OCI-LY7 (cell line): ENCODE measurements around the gene CTSO. TPM values are rescaled to one million over a fixed set of nuclear protein-coding genes. Genes with fewer than 3 reads are reported as not detected.

ENCODE experiments used
- BruUV-seq: library from RNA; stranded (reverse); fragments of 400-500 nt; replicated peaks from 2 replicates; lab custom pipeline; 2021; lab: Mats Ljungman, UMichigan
- CTCF ChIA-PET: fragments of 300-600 bp; sonication (Branson Sonifier 250); formaldehyde crosslinking; loops from one replicate; lab custom pipeline; 2022; ENCODE audit warnings: antibody characterized with exemption; ENCODE audit not compliant: unreplicated experiment; lab: Charles Lee
- POLR2A ChIA-PET: fragments of 300-600 bp; sonication (Branson Sonifier 250); formaldehyde crosslinking; loops from one replicate; lab custom pipeline; 2022; ENCODE audit warnings: antibody characterized with exemption; lab: Charles Lee
- DNase-seq: peaks from one replicate; pipeline ENCODE4 v3.0.0-alpha.2; 2015; ENCODE audit warnings: low spot score
- H2AFZ ChIP-seq: fragments of 200-600 bp; sonication (generic), shearing (Covaris generic); 2 replicates; pipeline ENCODE4 v1.6.1; 2014; ENCODE audit warnings: mild to moderate bottlenecking, antibody characterized with exemption, low read length, moderate library complexity
- H3K27ac ChIP-seq: fragments of 200-600 bp; sonication (generic); 2 replicates; pipeline ENCODE4 v1.5.1; 2014; ENCODE audit warnings: mixed run types, low read depth, mild to moderate bottlenecking, moderate library complexity, low read length, inconsistent platforms; ENCODE audit not compliant: poor library complexity, severe bottlenecking
- H3K36me3 ChIP-seq: fragments of 200-600 bp; sonication (generic); 2 replicates; pipeline ENCODE4 v1.6.1; 2014; ENCODE audit warnings: mild to moderate bottlenecking, antibody characterized with exemption, low read length, moderate library complexity, mixed read lengths; ENCODE audit not compliant: insufficient read depth
- H3K4me1 ChIP-seq: fragments of 200-600 bp; sonication (generic); 2 replicates; pipeline ENCODE4 v1.5.1; 2014; ENCODE audit warnings: mild to moderate bottlenecking, low read length; ENCODE audit not compliant: insufficient read depth, poor library complexity, severe bottlenecking
- H3K4me2 ChIP-seq: fragments of 200-600 bp; sonication (generic); 2 replicates; pipeline ENCODE4 v1.6.1; 2014; ENCODE audit warnings: mild to moderate bottlenecking, low read length
- H3K4me3 ChIP-seq: fragments of 200-600 bp; sonication (generic); 2 replicates; pipeline ENCODE4 v1.5.1; 2014; ENCODE audit warnings: mild to moderate bottlenecking, low read depth, low read length; ENCODE audit not compliant: poor library complexity, severe bottlenecking
- H3K79me2 ChIP-seq: fragments of 200-600 bp; sonication (generic); 2 replicates; pipeline ENCODE4 v1.6.1; 2016; ENCODE audit warnings: low read depth, mild to moderate bottlenecking, low read length, moderate library complexity, mixed read lengths; ENCODE audit not compliant: insufficient read depth
- H3K9me2 ChIP-seq: fragments of 200-600 bp; sonication (generic); 2 replicates; pipeline ENCODE4 v1.6.1; 2016; ENCODE audit warnings: mild to moderate bottlenecking, low read length, mixed read lengths; ENCODE audit not compliant: insufficient read depth
- H3K9me3 ChIP-seq: fragments of 200-600 bp; sonication (generic); 2 replicates; pipeline ENCODE4 v1.6.1; 2014; ENCODE audit warnings: mild to moderate bottlenecking, mixed run types, low read length, mixed read lengths
- H4K20me1 ChIP-seq: fragments of 200-600 bp; sonication (generic); 2 replicates; pipeline ENCODE4 v1.6.1; 2014; ENCODE audit warnings: mild to moderate bottlenecking, antibody characterized with exemption, low read length, moderate library complexity, mixed read lengths; ENCODE audit not compliant: insufficient read depth
- CTCF ChIP-seq: fragments of 200-600 bp; sonication (generic); conservative IDR thresholded peaks from 2 replicates; pipeline ENCODE4 v1.5.1; 2014; ENCODE audit warnings: mild to moderate bottlenecking, antibody characterized with exemption, low read length, moderate library complexity, mixed read lengths
- EZH2phosphoT487 ChIP-seq: fragments of 200-600 bp; sonication (generic); IDR thresholded peaks from 2 replicates; pipeline ENCODE4 v1.6.1; 2018; ENCODE audit warnings: low read depth, borderline replicate concordance, mild to moderate bottlenecking, mixed run types, antibody characterized with exemption, low read length, moderate library complexity, mixed read lengths
- intact Hi-C: fragments of 100-400 bp; cut with micrococcal nuclease; formaldehyde crosslinking; loops from one replicate; pipeline ENCODE4 v1.10.0; 2022; ENCODE audit not compliant: unreplicated experiment
- total RNA-seq, 2 experiments: library from RNA; depleted of rRNA in 1 of 2; stranded (reverse); fragments of >200 nt in 1 of 2; shearing (Covaris generic) in 1 of 2; gene quantifications; 2 replicates each; pipeline ENCODE4 v1.2.3, GENCODE V29; 2014 to 2022

CTSO gene
- total RNA-seq, 2 experiments from 2014 or later, result 0.92 to 1.8 TPM

GRCh38 chr4:155974996-155975395 lies 21.3 kb upstream of the CTSO start:
- no TSS peak for BruUV-seq
- H2AFZ ChIP-seq, result no peak overlapping the region
- H3K79me2 ChIP-seq, result no peaks in the 10 kb centered on the region
- ChIA-PET CTCF (no interaction called here), POLR2A (interaction anchor here (0.5 to 1.1 kb wide), 3 partner anchors 7 to 45 kb away, joined by 3 to 4 read pairs (median 3); no protein-coding TSS in a partner anchor)
- H4K20me1 ChIP-seq, result no peaks in the 10 kb centered on the region
- no peak overlapping the region for H3K4me2 ChIP-seq
- TF ChIP-seq EZH2phosphoT487, result no peak
- TF ChIP-seq CTCF, result no peak
- H3K27ac ChIP-seq, result no peak overlapping the region
- no peaks in the 10 kb centered on the region for H3K4me1 ChIP-seq
- H3K36me3 ChIP-seq, result no peaks in the 10 kb centered on the region
- H3K9me2 ChIP-seq, result no peaks in the 10 kb centered on the region
- no peaks in the 10 kb centered on the region for H3K9me3 ChIP-seq
- intact Hi-C loops, result no loop called here
- H3K4me3 ChIP-seq, result no peak overlapping the region
- no peak for DNase-seq

- Histone ChIP-seq H3K4me1 (no peaks in the 10 kb centered on the region), H3K4me3 (no peak overlapping the region), H4K20me1 (no peaks in the 10 kb centered on the region), H3K4me2 (no peak overlapping the region), H3K36me3 (no peaks in the 10 kb centered on the region), H3K9me2 (no peaks in the 10 kb centered on the region), H3K27ac (no peak overlapping the region), H2AFZ (no peak overlapping the region), H3K9me3 (no peaks in the 10 kb centered on the region), H3K79me2 (no peaks in the 10 kb centered on the region)
- POLR2A ChIA-PET, result interaction anchor here (1.1 kb wide), 1 partner anchor 8 kb away, joined by 3 read pairs; no protein-coding TSS in a partner anchor
- BruUV-seq, result no TSS peak
- intact Hi-C loops, result no loop called here
- TF ChIP-seq CTCF (no peak), EZH2phosphoT487 (no peak)
- CTCF ChIA-PET, result interaction anchor here (0.6 kb wide), 1 partner anchor 9 kb away, joined by 3 read pairs; no protein-coding TSS in a partner anchor
- no peak for DNase-seq
Measured at GRCh38 chr4:155974476-155974749, 20.7 kb upstream of the CTSO start.

- ChIA-PET POLR2A (interaction anchor here (1.1 kb wide), 1 partner anchor 9 kb away, joined by 3 read pairs; no protein-coding TSS in a partner anchor), CTCF (interaction anchor here (0.5 to 0.6 kb wide), 2 partner anchors 8 to 16 kb away, joined by 3 to 5 read pairs; no protein-coding TSS in a partner anchor)
- H2AFZ ChIP-seq, result no peak overlapping the region
- no peaks in the 10 kb centered on the region for H3K36me3 ChIP-seq
- no peak overlapping the region for H3K4me3 ChIP-seq
- no peak overlapping the region for H3K4me2 ChIP-seq
- intact Hi-C loops, result no loop called here
- no peak for DNase-seq
- no peaks in the 10 kb centered on the region for H4K20me1 ChIP-seq
- BruUV-seq, result no TSS peak
- H3K27ac ChIP-seq, result no peak overlapping the region
- no peaks in the 10 kb centered on the region for H3K79me2 ChIP-seq
- no peaks in the 10 kb centered on the region for H3K4me1 ChIP-seq
- no peaks in the 10 kb centered on the region for H3K9me2 ChIP-seq
- TF ChIP-seq EZH2phosphoT487, result no peak
- no peak for TF ChIP-seq CTCF
- no peaks in the 10 kb centered on the region for H3K9me3 ChIP-seq
Measured at GRCh38 chr4:155973639-155974475, 20.2 kb upstream of the CTSO start.
